ENCODE data around the gene DNAL1.

The DNAL1 gene

GRCh38 chr14:73724696-73725095, 79.9 kb downstream of the DNAL1 start:
- no peak for DNase-seq (ENCODE audit: low read depth in 2 of 2)

- DNase-seq (ENCODE audit: low read depth in 2 of 2), result no peak
Observed at GRCh38 chr14:73725116-73726024, 80.6 kb downstream of the DNAL1 start.

GRCh38 chr14:73726025-73726961, 81.5 kb downstream of the DNAL1 start:
- no peak for DNase-seq (ENCODE audit: low read depth in 2 of 2)

- DNase-seq (ENCODE audit: low read depth in 2 of 2), result no peak
Observed at GRCh38 chr14:73727166-73727565, 82.4 kb downstream of the DNAL1 start.

- DNase-seq (ENCODE audit: low read depth in 2 of 2), result peak; percentile 48 to 68
Observed at GRCh38 chr14:73728717-73729330, 84.0 kb downstream of the DNAL1 start.

- no peak for DNase-seq (ENCODE audit: low read depth in 2 of 2)
Observed at GRCh38 chr14:73729556-73730265, 84.9 kb downstream of the DNAL1 start.

- no peak for DNase-seq (ENCODE audit: low read depth in 2 of 2)
Observed at GRCh38 chr14:73731111-73731510, 86.3 kb downstream of the DNAL1 start.

GRCh38 chr14:73732006-73732405, 87.2 kb downstream of the DNAL1 start:
- no peak for DNase-seq (ENCODE audit: low read depth in 2 of 2)

GRCh38 chr14:73736842-73737241, 92.1 kb downstream of the DNAL1 start:
- DNase-seq (ENCODE audit: low read depth in 2 of 2), result no peak

- DNase-seq (ENCODE audit: low read depth in 2 of 2), result no peak
Observed at GRCh38 chr14:73738518-73739173, 93.9 kb downstream of the DNAL1 start.

GRCh38 chr14:73739174-73739898, 94.5 kb downstream of the DNAL1 start:
- no peak for DNase-seq (ENCODE audit: low read depth in 2 of 2)

- no peak for DNase-seq (ENCODE audit: low read depth in 2 of 2)
Observed at GRCh38 chr14:73739899-73740617, 95.3 kb downstream of the DNAL1 start.

- no peak for DNase-seq (ENCODE audit: low read depth in 2 of 2)
Observed at GRCh38 chr14:73740618-73741326, 96.0 kb downstream of the DNAL1 start.

GRCh38 chr14:73741386-73741875, 96.6 kb downstream of the DNAL1 start:
- peak in 1 of 2 donors; percentile 54 for DNase-seq (ENCODE audit: low read depth in 2 of 2)

GRCh38 chr14:73741876-73742519, 97.2 kb downstream of the DNAL1 start:
- DNase-seq (ENCODE audit: low read depth in 2 of 2), result no peak

GRCh38 chr14:73742520-73743238, 97.9 kb downstream of the DNAL1 start:
- DNase-seq (ENCODE audit: low read depth in 2 of 2), result no peak

GRCh38 chr14:73743431-73743931, 98.7 kb downstream of the DNAL1 start:
- DNase-seq (ENCODE audit: low read depth in 2 of 2), result no peak

All from stimulated activated CD8-positive, alpha-beta memory T cell treated with anti-CD3 and anti-CD28 coated beads, Interleukin-15, amount 100 ng/mL, for 4 hours (primary cell).